Activated CD8-positive, alpha-beta T cell treated with anti-CD3 and anti-CD28 coated beads for 36 hours (primary cell): ENCODE data around the gene CEP350. TPM values are rescaled to one million over a fixed set of nuclear protein-coding genes. Genes with fewer than 3 reads are reported as not detected.

Experiments
- ATAC-seq: fragments of 200-7000 bp; cut with Tn5 transposase; one replicate; pipeline ENCODE4 v1.10.0; 2021; ENCODE audit warnings: mild to moderate bottlenecking, moderate library complexity
- CTCF ChIA-PET: fragments of 350-600 bp; sonication (Branson Sonifier 250); formaldehyde crosslinking; loops from one replicate; lab custom pipeline; 2021; ENCODE audit warnings: antibody characterized with exemption; lab: Charles Lee
- POLR2A ChIA-PET: fragments of 350-600 bp; sonication (Branson Sonifier 250); formaldehyde crosslinking; loops from one replicate; lab custom pipeline; 2021; ENCODE audit warnings: antibody characterized with exemption; lab: Charles Lee
- DNase-seq: peaks from one replicate; pipeline ENCODE4 v3.0.0-alpha.2; 2020
- H3K27ac Mint-ChIP-seq: one replicate; pipeline ENCODE4 v1.8.0; 2021; ENCODE audit warnings: mild to moderate bottlenecking, mixed read lengths
- H3K27me3 Mint-ChIP-seq: one replicate; pipeline ENCODE4 v1.8.0; 2021; ENCODE audit warnings: mixed read lengths
- H3K36me3 Mint-ChIP-seq: one replicate; pipeline ENCODE4 v1.8.0; 2021; ENCODE audit warnings: low read depth, mixed read lengths
- H3K4me1 Mint-ChIP-seq: one replicate; pipeline ENCODE4 v1.8.0; 2021; ENCODE audit warnings: low read depth, mixed read lengths
- H3K4me3 Mint-ChIP-seq: one replicate; pipeline ENCODE4 v1.8.0; 2021; ENCODE audit warnings: mild to moderate bottlenecking, moderate library complexity, mixed read lengths
- H3K9me3 Mint-ChIP-seq: one replicate; pipeline ENCODE4 v1.8.0; 2021; ENCODE audit warnings: mixed read lengths
- intact Hi-C: fragments of 100-400 bp; cut with micrococcal nuclease; formaldehyde crosslinking; loops from one replicate; pipeline ENCODE4 v1.10.0; 2022
- total RNA-seq, 2 experiments: library from RNA; stranded (reverse); gene quantifications; one replicate each; pipeline ENCODE4 v1.2.3, GENCODE V29; 2021
- TF ChIP-seq, protein P1 (sequence below): fragments of 200-600 bp; IDR thresholded peaks from one replicate; pipeline ENCODE4 v1.8.0; 2022; ENCODE audit warnings: antibody characterized with exemption, mild to moderate bottlenecking

The CEP350 gene
- total RNA-seq, 2 experiments from 2014 or later: 38.9 to 42.3 TPM

DNA sequence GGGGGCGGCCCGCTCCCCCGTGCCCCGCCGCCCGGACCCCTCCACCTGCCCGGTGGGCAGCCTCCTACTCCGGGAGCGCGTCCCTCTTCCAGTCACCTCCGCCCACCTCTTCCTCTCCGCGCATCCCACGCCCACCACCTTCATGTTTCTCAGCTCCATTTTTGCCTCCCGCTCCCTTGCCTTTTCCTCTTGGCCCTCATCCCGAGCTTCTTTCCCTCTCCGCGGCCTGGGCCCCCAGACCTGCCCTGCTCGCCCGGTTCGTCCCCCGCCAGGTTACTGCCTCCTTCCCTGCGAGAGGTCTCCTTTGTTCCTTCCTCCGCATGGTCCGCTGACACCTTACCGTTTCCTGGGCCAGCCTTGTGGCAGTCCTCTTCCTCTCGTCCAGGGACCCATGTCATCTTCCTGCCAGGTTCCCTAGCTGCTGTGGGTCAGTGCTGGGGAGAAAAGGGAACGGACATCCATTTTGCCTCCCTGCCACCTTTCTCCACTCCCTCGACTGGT is 200.6 kb downstream of the CEP350 start:
- peak; percentile 6 for ATAC-seq
- Mint-ChIP-seq H3K36me3 (peaks cover 3% of the 10 kb centered on the region), H3K27me3 (no peaks in the 10 kb centered on the region), H3K27ac (peak overlapping the region; percentile 85), H3K9me3 (no peaks in the 10 kb centered on the region), H3K4me1 (peaks cover 33% of the 10 kb centered on the region), H3K4me3 (peak overlapping the region; percentile 90)
- intact Hi-C loops: no loop called here
- ChIA-PET CTCF (interaction anchor here (1.6 to 2.2 kb wide), 2 partner anchors 13 to 24 kb away, joined by 6 to 9 read pairs; no protein-coding TSS in a partner anchor), POLR2A (interaction anchor here (0.7 to 5.8 kb wide), 7 partner anchors 13 to 340 kb away, joined by 3 to 28 read pairs (median 3); partner anchors contain the start of genes CEP350 and TOR1AIP1)
- DNase-seq: peak; percentile 48
- TF ChIP-seq, protein P1, sequence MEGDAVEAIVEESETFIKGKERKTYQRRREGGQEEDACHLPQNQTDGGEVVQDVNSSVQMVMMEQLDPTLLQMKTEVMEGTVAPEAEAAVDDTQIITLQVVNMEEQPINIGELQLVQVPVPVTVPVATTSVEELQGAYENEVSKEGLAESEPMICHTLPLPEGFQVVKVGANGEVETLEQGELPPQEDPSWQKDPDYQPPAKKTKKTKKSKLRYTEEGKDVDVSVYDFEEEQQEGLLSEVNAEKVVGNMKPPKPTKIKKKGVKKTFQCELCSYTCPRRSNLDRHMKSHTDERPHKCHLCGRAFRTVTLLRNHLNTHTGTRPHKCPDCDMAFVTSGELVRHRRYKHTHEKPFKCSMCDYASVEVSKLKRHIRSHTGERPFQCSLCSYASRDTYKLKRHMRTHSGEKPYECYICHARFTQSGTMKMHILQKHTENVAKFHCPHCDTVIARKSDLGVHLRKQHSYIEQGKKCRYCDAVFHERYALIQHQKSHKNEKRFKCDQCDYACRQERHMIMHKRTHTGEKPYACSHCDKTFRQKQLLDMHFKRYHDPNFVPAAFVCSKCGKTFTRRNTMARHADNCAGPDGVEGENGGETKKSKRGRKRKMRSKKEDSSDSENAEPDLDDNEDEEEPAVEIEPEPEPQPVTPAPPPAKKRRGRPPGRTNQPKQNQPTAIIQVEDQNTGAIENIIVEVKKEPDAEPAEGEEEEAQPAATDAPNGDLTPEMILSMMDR: no peak

DNA sequence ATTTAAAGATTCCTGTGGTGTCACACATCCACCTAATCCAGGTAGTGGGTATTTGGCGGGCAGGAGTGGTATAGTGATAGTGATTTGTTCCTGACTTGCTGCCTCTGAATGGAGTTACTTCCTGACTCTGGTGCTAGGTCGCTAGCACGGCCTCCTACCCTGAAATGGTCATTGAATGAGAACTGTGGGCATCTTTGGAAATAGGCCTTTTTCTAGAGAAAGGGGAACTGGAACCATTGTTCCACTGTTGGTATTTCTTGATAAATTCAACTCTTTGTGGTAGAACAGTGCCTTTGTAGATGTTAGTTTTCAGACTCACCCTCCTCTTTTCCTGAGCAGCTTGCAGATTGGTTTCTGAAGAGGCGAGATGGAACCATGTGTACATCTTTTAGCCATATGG is 201.6 kb downstream of the CEP350 start:
- no peaks in the 10 kb centered on the region for H3K27me3 Mint-ChIP-seq
- no peak for DNase-seq
- TF ChIP-seq, protein P1: no peak

DNA sequence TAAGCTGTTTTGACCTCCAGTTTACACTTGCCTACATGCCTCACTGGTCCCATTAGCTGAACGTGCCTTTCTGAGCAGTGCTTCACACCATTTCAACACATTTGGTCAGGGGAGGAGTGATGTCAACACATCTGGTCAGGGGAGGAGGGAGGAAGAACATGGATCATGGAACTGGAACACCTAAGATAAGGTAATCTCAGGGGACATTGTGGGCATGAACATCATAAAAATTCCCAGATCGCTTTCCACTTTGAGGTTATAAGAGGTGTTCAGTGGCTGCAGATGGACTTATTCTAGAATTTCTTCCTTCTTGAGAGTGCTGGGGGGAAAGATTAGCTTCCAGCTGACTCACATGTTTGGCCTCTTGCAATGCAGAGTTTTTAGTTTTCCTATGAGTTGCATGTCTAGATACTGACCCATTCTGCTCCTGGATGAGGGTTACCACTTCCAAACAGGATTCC is 202.1 kb downstream of the CEP350 start:
- DNase-seq (no peak), ATAC-seq (no peak)
- no peak overlapping the region for H3K27ac Mint-ChIP-seq
- CTCF ChIA-PET: interaction anchor here (0.9 to 2.2 kb wide), 2 partner anchors 23 to 342 kb away, joined by 3 to 11 read pairs; no protein-coding TSS in a partner anchor
- POLR2A ChIA-PET: interaction anchor here (0.9 to 5.8 kb wide), 2 partner anchors 11 to 78 kb away, joined by 3 to 28 read pairs; no protein-coding TSS in a partner anchor
- TF ChIP-seq, protein P1: no peak
- intact Hi-C loops: no loop called here
- no peak overlapping the region for H3K4me3 Mint-ChIP-seq
- H3K4me1 Mint-ChIP-seq: peaks cover 33% of the 10 kb centered on the region
- peaks cover 3% of the 10 kb centered on the region for H3K36me3 Mint-ChIP-seq
- H3K9me3 Mint-ChIP-seq: no peaks in the 10 kb centered on the region
- H3K27me3 Mint-ChIP-seq: no peaks in the 10 kb centered on the region

More for the DNA sequence above, 201.6 kb downstream of the CEP350 start:
- ATAC-seq: no peak
- Mint-ChIP-seq H3K4me1 (peaks cover 33% of the 10 kb centered on the region), H3K27ac (no peak overlapping the region), H3K4me3 (peak overlapping the region; percentile 90), H3K9me3 (no peaks in the 10 kb centered on the region), H3K36me3 (peaks cover 3% of the 10 kb centered on the region)
- CTCF ChIA-PET: interaction anchor here (0.9 to 2.2 kb wide), 2 partner anchors 23 to 341 kb away, joined by 3 to 11 read pairs; no protein-coding TSS in a partner anchor
- POLR2A ChIA-PET: interaction anchor here (0.9 to 5.8 kb wide), 2 partner anchors 12 to 78 kb away, joined by 3 to 28 read pairs; no protein-coding TSS in a partner anchor
- intact Hi-C loops: no loop called here

DNA sequence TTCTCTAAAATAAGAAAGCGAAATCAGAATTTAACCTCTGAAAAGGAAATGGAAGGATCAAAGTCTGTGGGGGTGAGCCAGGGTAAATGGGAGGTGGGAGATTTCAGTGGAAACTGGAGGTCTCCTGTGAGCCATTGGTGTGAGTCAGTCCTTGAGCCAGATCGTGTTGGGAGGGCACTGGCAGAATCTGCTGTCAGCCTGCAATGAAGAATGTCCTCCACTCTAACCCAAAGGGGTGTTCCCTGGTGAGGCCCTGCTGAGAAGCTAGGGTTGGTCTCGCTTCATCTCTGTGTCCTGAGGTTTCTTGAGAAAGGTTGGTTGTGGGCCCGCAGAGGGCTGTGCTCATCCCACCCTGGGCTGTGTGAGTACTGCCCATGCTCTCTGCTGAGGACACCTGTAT is 202.5 kb downstream of the CEP350 start:
- POLR2A ChIA-PET: interaction anchor here (0.9 to 5.8 kb wide), 2 partner anchors 11 to 79 kb away, joined by 3 to 28 read pairs; no protein-coding TSS in a partner anchor
- H3K4me3 Mint-ChIP-seq: no peak overlapping the region
- CTCF ChIA-PET: interaction anchor here (0.9 to 2.2 kb wide), 2 partner anchors 22 to 342 kb away, joined by 3 to 11 read pairs; no protein-coding TSS in a partner anchor
- peaks cover 3% of the 10 kb centered on the region for H3K36me3 Mint-ChIP-seq
- no peaks in the 10 kb centered on the region for H3K27me3 Mint-ChIP-seq
- intact Hi-C loops: no loop called here
- H3K27ac Mint-ChIP-seq: no peak overlapping the region
- peaks cover 33% of the 10 kb centered on the region for H3K4me1 Mint-ChIP-seq
- DNase-seq (no peak), ATAC-seq (no peak)
- TF ChIP-seq, protein P1: no peak
- H3K9me3 Mint-ChIP-seq: no peaks in the 10 kb centered on the region
